Measurements from ENCODE around the gene SUPT5H.
A peak's percentile ranks its signal among the peaks of the same experiment; 100 is the strongest.
"Not testable (repeated sequence)": the region's sequence is repeated elsewhere in the genome, so short reads cannot be mapped to it uniquely, and the experiment has no call there.

Gene SUPT5H

DNA sequence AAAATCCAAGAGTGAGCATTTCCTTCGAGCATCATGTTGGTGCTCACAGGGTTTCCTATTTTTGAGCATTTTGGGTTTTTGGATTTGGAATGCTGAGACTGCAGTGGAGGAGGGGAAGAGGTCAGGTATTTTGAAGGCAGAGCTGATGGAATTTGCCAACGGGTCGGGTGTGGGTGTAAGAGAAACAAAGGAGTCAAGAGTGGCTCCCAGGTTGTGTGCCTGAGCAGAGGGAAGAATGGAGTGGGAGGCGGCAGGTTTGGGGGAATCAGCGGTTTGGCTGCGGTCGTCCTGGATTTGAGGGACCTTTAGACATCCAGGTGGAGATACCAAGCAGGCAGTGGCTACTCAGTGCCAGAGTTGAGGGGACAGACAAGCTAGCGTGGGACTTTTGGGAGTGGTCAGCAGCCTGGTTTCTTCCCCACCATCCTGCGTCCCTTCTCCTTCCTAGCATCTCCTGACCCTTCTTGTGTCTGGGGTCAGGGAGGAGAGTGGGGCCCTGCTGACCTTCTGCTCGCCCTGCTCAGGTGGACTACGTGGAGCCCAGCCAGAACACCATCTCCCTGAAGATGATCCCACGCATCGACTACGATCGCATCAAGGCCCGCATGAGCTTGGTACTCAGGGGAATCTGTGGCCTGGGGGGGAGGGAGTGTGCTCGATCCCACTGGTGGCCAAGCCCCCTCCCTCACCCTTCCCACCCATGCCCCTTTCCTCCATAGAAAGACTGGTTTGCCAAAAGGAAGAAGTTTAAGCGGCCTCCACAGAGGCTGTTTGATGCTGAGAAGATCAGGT, 20.8 kb downstream of the SUPT5H start:
- no peak for DNase-seq (ENCODE audit: low read depth in 2 of 2)

GRCh38 chr19:39467941-39468340, 22.6 kb downstream of the SUPT5H start:
- DNase-seq (ENCODE audit: low read depth in 2 of 2), result no peak

DNA sequence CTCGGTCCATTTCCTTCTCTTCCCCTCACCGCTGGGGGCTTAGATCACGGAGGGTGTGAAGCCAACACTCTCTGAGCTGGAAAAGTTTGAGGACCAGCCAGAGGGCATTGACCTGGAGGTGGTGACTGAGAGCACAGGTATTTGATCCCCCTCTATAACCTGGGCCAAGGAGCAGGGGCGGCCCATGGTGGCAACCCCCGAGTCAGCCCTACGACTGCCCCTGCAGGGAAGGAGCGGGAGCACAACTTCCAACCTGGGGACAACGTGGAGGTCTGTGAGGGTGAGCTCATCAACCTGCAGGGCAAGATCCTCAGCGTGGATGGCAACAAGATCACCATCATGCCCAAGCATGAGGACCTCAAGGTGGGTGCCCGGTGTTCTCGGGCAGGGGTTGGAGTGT, 23.7 kb downstream of the SUPT5H start:
- DNase-seq (ENCODE audit: low read depth in 2 of 2), result no peak

DNA sequence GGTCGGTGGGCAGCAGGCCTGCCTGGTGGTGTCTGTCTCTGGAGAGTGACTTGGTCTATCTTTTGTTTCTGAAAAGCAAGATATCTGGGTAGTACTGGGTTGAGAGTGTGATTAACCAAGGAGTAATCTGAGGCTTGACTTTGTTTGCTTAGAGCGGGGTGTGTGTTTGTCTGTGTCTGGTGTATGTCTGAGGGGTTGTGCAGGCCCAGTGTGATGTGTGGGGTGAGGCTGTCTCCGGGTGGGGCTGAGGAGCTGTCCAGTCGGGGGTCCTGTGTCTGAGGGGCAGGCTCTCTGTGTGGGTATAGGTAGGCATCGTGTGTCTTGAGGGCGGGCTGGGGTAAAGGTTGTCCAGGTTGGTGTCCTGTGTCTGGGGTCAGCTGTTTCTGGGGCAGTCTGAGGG, 24.2 kb downstream of the SUPT5H start:
- DNase-seq (ENCODE audit: low read depth in 2 of 2), result no peak

- DNase-seq (ENCODE audit: low read depth in 2 of 2), result no peak
These were observed 25.4 kb downstream of the SUPT5H start for GRCh38 chr19:39470724-39471339.

GRCh38 chr19:39471756-39472536, 26.6 kb downstream of the SUPT5H start:
- DNase-seq (ENCODE audit: low read depth in 2 of 2), result no peak

DNA sequence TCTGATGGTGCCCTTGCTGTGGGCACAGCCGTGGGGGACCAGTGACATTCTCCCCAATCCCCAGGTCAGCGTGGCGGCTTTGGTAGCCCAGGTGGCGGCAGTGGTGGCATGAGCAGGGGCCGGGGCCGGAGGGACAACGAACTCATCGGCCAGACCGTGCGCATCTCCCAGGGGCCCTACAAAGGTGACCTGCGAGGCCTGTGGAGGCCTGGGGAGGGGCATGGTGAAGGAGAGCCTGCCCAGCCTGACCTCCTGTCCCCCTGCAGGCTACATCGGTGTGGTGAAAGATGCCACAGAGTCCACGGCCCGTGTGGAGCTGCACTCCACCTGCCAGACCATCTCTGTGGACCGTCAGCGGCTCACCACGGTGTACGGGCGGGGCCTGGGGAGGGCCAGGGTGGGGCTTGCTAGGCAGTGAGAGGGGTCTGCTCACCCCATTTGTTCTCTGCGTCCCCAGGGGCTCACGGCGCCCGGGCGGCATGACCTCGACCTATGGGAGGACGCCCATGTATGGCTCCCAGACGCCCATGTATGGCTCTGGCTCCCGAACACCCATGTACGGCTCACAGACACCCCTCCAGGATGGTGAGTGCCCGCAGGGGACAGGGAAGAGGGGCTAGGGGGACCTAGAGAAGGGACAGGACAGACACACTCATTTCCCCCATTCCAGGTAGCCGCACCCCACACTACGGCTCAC, 27.5 kb downstream of the SUPT5H start:
- no peak for DNase-seq (ENCODE audit: low read depth in 2 of 2)

DNA sequence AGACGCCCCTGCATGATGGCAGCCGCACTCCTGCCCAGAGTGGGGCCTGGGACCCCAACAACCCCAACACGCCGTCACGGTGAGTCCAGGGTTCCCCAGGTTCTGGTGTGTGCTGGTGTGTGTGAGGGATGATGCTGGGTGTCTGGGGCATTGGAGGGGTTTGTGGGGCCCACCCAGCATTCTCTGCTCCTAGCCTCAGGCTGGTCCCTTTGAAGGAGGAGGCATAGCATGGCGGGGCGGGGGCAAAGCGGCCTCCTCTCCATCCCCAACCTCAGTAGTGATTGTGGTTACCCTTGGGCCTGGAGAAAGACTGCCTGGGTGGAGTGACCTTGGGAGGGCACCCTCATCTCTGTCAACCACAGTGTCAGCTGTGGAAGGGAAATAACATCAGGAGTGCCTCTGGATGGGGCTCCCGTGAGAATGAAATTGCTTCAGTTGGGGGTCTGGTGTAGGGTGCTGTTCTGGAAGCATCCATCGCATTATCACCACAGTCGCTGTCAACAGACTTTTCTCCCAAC, 28.1 kb downstream of the SUPT5H start:
- DNase-seq (ENCODE audit: low read depth in 2 of 2), result no peak

DNA sequence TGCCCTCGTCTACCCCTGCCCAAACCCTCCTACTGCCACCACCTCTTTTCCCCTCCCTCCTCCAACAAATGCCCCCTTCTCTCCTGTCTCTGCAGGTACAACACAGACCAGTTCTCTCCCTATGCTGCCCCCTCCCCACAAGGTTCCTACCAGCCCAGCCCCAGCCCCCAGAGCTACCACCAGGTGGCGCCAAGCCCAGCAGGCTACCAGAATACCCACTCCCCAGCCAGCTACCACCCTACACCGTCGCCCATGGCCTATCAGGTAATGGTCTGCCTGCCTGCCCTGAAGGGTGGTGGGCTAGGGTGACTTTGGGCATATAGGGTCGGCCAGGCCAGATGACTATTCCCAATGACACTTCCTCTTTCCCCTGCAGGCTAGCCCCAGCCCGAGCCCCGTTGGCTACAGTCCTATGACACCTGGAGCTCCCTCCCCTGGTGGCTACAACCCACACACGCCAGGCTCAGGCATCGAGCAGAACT, 28.8 kb downstream of the SUPT5H start:
- peak; percentile 43 to 70 for DNase-seq (ENCODE audit: low read depth in 2 of 2)

DNA sequence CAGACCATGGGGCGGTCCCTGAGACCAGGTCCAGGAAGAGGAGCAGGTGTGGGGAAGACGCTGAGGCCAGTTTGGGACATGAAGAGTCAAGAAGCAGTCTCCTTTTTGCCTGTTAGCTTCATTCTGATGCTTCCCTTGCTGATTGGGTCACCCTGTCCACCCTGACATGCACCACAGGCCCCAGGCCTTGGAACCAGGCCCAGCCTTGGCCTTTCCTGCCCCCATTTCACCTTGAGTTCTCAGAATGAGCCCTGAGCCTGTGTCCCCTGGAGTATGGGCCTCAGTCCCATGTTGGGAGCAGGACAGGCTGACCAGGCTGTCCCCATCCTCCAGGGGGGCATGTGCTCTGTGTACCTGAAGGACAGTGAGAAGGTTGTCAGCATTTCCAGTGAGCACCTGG, 30.4 kb downstream of the SUPT5H start:
- no peak for DNase-seq (ENCODE audit: low read depth in 2 of 2)

GRCh38 chr19:39479319-39479801, 34.0 kb downstream of the SUPT5H start:
- DNase-seq (ENCODE audit: low read depth in 2 of 2), result not testable (repeated sequence)

DNA sequence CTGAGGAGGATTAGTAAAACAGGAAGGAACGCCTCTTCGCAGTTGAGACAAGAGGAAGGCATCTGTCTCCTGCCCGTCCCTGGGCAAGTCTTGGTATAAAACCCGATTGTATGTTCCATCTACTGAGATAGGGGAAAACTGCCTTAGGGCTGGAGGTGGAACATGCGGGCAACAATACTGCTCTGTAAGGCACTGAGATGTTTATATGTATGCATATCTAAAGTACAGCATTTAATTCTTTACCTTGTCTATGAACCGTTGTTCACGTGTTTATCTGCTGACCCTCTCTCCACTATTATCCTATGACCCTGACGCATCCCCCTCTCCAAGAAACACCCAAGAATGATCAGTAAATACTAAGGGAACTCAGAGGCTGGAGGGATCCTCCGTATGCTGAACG, 34.5 kb downstream of the SUPT5H start:
- DNase-seq (ENCODE audit: low read depth in 2 of 2), result no peak

GRCh38 chr19:39480337-39481228, 35.2 kb downstream of the SUPT5H start, which contains the start of gene TIMM50:
TIMM50 (plus strand) TSS chr19:39480838; CDS start chr19:39480854, 16 bp downstream.
- DNase-seq (ENCODE audit: low read depth in 2 of 2), result peak; percentile 96 to 99

DNA sequence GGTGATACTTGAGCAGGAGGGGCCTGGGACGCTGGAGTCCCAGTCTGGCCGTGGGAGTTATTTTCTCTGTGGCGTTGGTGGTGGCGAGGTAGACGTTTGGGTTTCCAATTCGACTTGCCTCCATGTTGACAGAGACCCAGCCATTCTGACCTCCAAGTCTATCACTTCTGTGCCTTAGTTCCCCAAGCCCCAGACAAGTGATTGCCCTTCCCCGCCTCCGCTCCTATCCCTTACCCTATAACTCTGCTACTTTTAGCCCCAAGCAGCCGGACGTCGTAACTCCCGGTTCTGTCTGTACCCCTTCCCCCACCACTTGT, 35.8 kb downstream of the SUPT5H start:
- DNase-seq (ENCODE audit: low read depth in 2 of 2), result no peak

DNA sequence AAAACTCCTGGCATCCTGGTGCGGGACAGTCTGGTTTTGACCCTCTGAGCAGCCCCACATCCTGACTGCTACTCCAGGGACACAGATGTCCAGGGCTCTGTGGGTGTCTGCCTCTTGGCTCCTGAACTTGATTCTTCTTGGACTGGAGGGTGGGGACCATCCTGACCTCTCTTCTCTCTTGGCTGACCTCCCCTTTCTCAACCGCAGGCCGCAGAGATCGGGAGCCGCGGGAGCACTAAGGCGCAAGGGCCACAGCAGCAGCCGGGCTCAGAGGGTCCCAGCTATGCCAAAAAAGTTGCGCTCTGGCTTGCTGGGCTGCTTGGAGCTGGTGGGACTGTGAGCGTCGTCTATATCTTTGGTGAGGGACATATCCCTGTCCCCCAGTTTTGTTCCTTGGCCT, 36.3 kb downstream of the SUPT5H start:
- no peak for DNase-seq (ENCODE audit: low read depth in 2 of 2)

- DNase-seq (ENCODE audit: low read depth in 2 of 2), result no peak
These were observed 37.8 kb downstream of the SUPT5H start for GRCh38 chr19:39483141-39483540.

GRCh38 chr19:39489756-39490155, 44.4 kb downstream of the SUPT5H start:
- no peak for DNase-seq (ENCODE audit: low read depth in 2 of 2)

DNA sequence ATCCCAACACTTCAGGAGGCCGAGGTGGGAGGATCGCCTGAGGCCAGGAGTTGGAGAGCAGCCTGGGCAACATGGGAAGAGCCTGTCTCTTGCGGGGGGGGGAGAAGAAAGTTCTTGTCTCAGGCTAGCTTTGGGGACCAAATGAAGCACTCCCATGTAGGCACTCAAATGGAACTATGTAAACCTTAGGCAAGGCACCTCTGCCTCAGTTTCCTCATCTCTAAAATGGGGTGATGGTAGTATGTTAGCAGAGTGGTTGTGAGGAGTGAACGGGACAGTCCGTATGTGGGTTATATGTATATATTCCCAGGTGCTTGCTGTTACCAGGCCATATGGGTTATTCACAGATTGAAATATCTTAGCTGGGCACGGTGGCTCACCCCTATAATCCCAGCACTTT, 46.8 kb downstream of the SUPT5H start:
- no peak for DNase-seq (ENCODE audit: low read depth in 2 of 2)

GRCh38 chr19:39492788-39493187, 47.4 kb downstream of the SUPT5H start:
- no peak for DNase-seq (ENCODE audit: low read depth in 2 of 2)

GRCh38 chr19:39494661-39495060, 49.3 kb downstream of the SUPT5H start:
- no peak for DNase-seq (ENCODE audit: low read depth in 2 of 2)

GRCh38 chr19:39496063-39496462, 50.7 kb downstream of the SUPT5H start:
- no peak for DNase-seq (ENCODE audit: low read depth in 2 of 2)

All from stimulated activated CD4-positive, alpha-beta T cell treated with anti-CD3 and anti-CD28 coated beads, Interleukin-12 subunit alpha, Interleukin-12 subunit beta, amount 100 ng/mL, for 24 hours (primary cell).